Hematopoietic multipotent progenitor cell treated with erythropoietin and hydrocortisone succinate and interleukin-3 and kit ligand, for 17 days (in vitro differentiated cells): Measurements from ENCODE around the gene HELT.
"Not testable (repeated sequence)": the region's sequence is repeated elsewhere in the genome, so short reads cannot be mapped to it uniquely, and the experiment has no call there.

Experiments
- DNase-seq: peaks from one replicate; pipeline ENCODE4 v3.0.0-alpha.2; 2015; ENCODE audit warnings: low spot score

HELT gene

GRCh38 chr4:185036842-185037241, 18.6 kb downstream of the HELT start:
- DNase-seq, result no peak

- DNase-seq, result peak; percentile 60
Observed at GRCh38 chr4:185039508-185040273, 21.4 kb downstream of the HELT start.

- DNase-seq, result no peak
Observed at GRCh38 chr4:185040523-185040922, 22.2 kb downstream of the HELT start.

- DNase-seq, result not testable (repeated sequence)
Observed at GRCh38 chr4:185050286-185050685, 32.0 kb downstream of the HELT start.

- not testable (repeated sequence) for DNase-seq
Observed at GRCh38 chr4:185051283-185051682, 33.0 kb downstream of the HELT start.

- DNase-seq, result no peak
Observed at GRCh38 chr4:185053746-185054145, 35.5 kb downstream of the HELT start.

- DNase-seq, result no peak
Observed at GRCh38 chr4:185054272-185054671, 36.0 kb downstream of the HELT start.

GRCh38 chr4:185054886-185055285, 36.6 kb downstream of the HELT start:
- DNase-seq, result no peak

- DNase-seq, result no peak
Observed at GRCh38 chr4:185061610-185062009, 43.3 kb downstream of the HELT start.

- no peak for DNase-seq
Observed at GRCh38 chr4:185062606-185063005, 44.3 kb downstream of the HELT start.

GRCh38 chr4:185066179-185066578, 47.9 kb downstream of the HELT start:
- no peak for DNase-seq

GRCh38 chr4:185068837-185069236, 50.5 kb downstream of the HELT start:
- no peak for DNase-seq
